ENCODE results near the gene PDE3A. TPM values are rescaled to one million over a fixed set of nuclear protein-coding genes. Genes with fewer than 3 reads are reported as not detected.

The PDE3A gene
- total and polyA plus RNA-seq, 2 donors: 1.1 to 2.2 TPM

- Histone ChIP-seq H3K9me3 (ENCODE audit: control insufficient read depth in 2 of 2, insufficient read depth in 1 of 2, low read length in 1 of 2) (no peaks in the 10 kb centered on the region), H3K27me3 (ENCODE audit: control insufficient read depth in 2 of 2, insufficient read depth in 1 of 2, low read length in 1 of 2) (no peaks in the 10 kb centered on the region), H3K4me1 (ENCODE audit: control insufficient read depth in 2 of 2, insufficient read depth in 2 of 2, low read length in 2 of 2) (no peaks in the 10 kb centered on the region), H3K27ac (ENCODE audit: low read depth in 1 of 2, low read length in 1 of 2) (no peak overlapping the region), H3K4me3 (ENCODE audit: low read length in 2 of 2) (no peak overlapping the region), H3K36me3 (ENCODE audit: control insufficient read depth in 2 of 2, insufficient read depth in 2 of 2, low read length in 1 of 2) (no peaks in the 10 kb centered on the region)
- DNase-seq (ENCODE audit: low read depth in 6 of 9, low spot score in 9 of 9): no peak
- WGBS: 74% methylated on average over 5 of the region's 5 CpGs
Observed at GRCh38 chr12:20624718-20625117, 256.4 kb downstream of the PDE3A start.

GRCh38 chr12:20625531-20625930, 257.2 kb downstream of the PDE3A start:
- H3K4me3 ChIP-seq (ENCODE audit: low read length in 2 of 2): no peak overlapping the region
- no peak for DNase-seq (ENCODE audit: low read depth in 6 of 9, low spot score in 9 of 9)
- H3K27me3 ChIP-seq (ENCODE audit: control insufficient read depth in 2 of 2, insufficient read depth in 1 of 2, low read length in 1 of 2): no peaks in the 10 kb centered on the region
- H3K36me3 ChIP-seq (ENCODE audit: control insufficient read depth in 2 of 2, insufficient read depth in 2 of 2, low read length in 1 of 2): no peaks in the 10 kb centered on the region
- no peak overlapping the region for H3K27ac ChIP-seq (ENCODE audit: low read depth in 1 of 2, low read length in 1 of 2)
- WGBS: 92% methylated on average over 2 of the region's 2 CpGs
- no peaks in the 10 kb centered on the region for H3K9me3 ChIP-seq (ENCODE audit: control insufficient read depth in 2 of 2, insufficient read depth in 1 of 2, low read length in 1 of 2)
- H3K4me1 ChIP-seq (ENCODE audit: control insufficient read depth in 2 of 2, insufficient read depth in 2 of 2, low read length in 2 of 2): no peaks in the 10 kb centered on the region

- 70% methylated on average over 1 of the region's 1 CpG for WGBS
- no peaks in the 10 kb centered on the region for H3K4me1 ChIP-seq (ENCODE audit: control insufficient read depth in 2 of 2, insufficient read depth in 2 of 2, low read length in 2 of 2)
- no peak for DNase-seq (ENCODE audit: low read depth in 6 of 9, low spot score in 9 of 9)
- no peaks in the 10 kb centered on the region for H3K36me3 ChIP-seq (ENCODE audit: control insufficient read depth in 2 of 2, insufficient read depth in 2 of 2, low read length in 1 of 2)
- no peaks in the 10 kb centered on the region for H3K27me3 ChIP-seq (ENCODE audit: control insufficient read depth in 2 of 2, insufficient read depth in 1 of 2, low read length in 1 of 2)
- H3K27ac ChIP-seq (ENCODE audit: low read depth in 1 of 2, low read length in 1 of 2): no peak overlapping the region
- H3K4me3 ChIP-seq (ENCODE audit: low read length in 2 of 2): no peak overlapping the region
- H3K9me3 ChIP-seq (ENCODE audit: control insufficient read depth in 2 of 2, insufficient read depth in 1 of 2, low read length in 1 of 2): no peaks in the 10 kb centered on the region
Observed at GRCh38 chr12:20627001-20627588, 258.8 kb downstream of the PDE3A start.

- Histone ChIP-seq H3K36me3 (ENCODE audit: control insufficient read depth in 2 of 2, insufficient read depth in 2 of 2, low read length in 1 of 2) (no peaks in the 10 kb centered on the region), H3K4me1 (ENCODE audit: control insufficient read depth in 2 of 2, insufficient read depth in 2 of 2, low read length in 2 of 2) (no peaks in the 10 kb centered on the region), H3K9me3 (ENCODE audit: control insufficient read depth in 2 of 2, insufficient read depth in 1 of 2, low read length in 1 of 2) (no peaks in the 10 kb centered on the region), H3K27ac (ENCODE audit: low read depth in 1 of 2, low read length in 1 of 2) (no peak overlapping the region), H3K27me3 (ENCODE audit: control insufficient read depth in 2 of 2, insufficient read depth in 1 of 2, low read length in 1 of 2) (no peaks in the 10 kb centered on the region), H3K4me3 (ENCODE audit: low read length in 2 of 2) (no peak overlapping the region)
- no peak for DNase-seq (ENCODE audit: low read depth in 6 of 9, low spot score in 9 of 9)
- 94% methylated on average over 9 of the region's 9 CpGs for WGBS
Observed at GRCh38 chr12:20628226-20628787, 260.0 kb downstream of the PDE3A start.

- DNase-seq (ENCODE audit: low read depth in 6 of 9, low spot score in 9 of 9): no peak
- no peak overlapping the region for H3K27ac ChIP-seq (ENCODE audit: low read depth in 1 of 2, low read length in 1 of 2)
- H3K27me3 ChIP-seq (ENCODE audit: control insufficient read depth in 2 of 2, insufficient read depth in 1 of 2, low read length in 1 of 2): no peaks in the 10 kb centered on the region
- H3K4me1 ChIP-seq (ENCODE audit: control insufficient read depth in 2 of 2, insufficient read depth in 2 of 2, low read length in 2 of 2): no peaks in the 10 kb centered on the region
- H3K4me3 ChIP-seq (ENCODE audit: low read length in 2 of 2): no peak overlapping the region
- WGBS: 87% methylated on average over 4 of the region's 4 CpGs
- H3K9me3 ChIP-seq (ENCODE audit: control insufficient read depth in 2 of 2, insufficient read depth in 1 of 2, low read length in 1 of 2): no peaks in the 10 kb centered on the region
- no peaks in the 10 kb centered on the region for H3K36me3 ChIP-seq (ENCODE audit: control insufficient read depth in 2 of 2, insufficient read depth in 2 of 2, low read length in 1 of 2)
Observed at GRCh38 chr12:20628999-20629398, 260.7 kb downstream of the PDE3A start.

- Histone ChIP-seq H3K4me3 (ENCODE audit: low read length in 2 of 2) (no peak overlapping the region), H3K27me3 (ENCODE audit: control insufficient read depth in 2 of 2, insufficient read depth in 1 of 2, low read length in 1 of 2) (no peaks in the 10 kb centered on the region), H3K4me1 (ENCODE audit: control insufficient read depth in 2 of 2, insufficient read depth in 2 of 2, low read length in 2 of 2) (no peaks in the 10 kb centered on the region), H3K9me3 (ENCODE audit: control insufficient read depth in 2 of 2, insufficient read depth in 1 of 2, low read length in 1 of 2) (no peaks in the 10 kb centered on the region), H3K36me3 (ENCODE audit: control insufficient read depth in 2 of 2, insufficient read depth in 2 of 2, low read length in 1 of 2) (no peaks in the 10 kb centered on the region), H3K27ac (ENCODE audit: low read depth in 1 of 2, low read length in 1 of 2) (no peak overlapping the region)
- 91% methylated on average over 6 of the region's 6 CpGs for WGBS
- no peak for DNase-seq (ENCODE audit: low read depth in 6 of 9, low spot score in 9 of 9)
Observed at GRCh38 chr12:20629414-20630156, 261.2 kb downstream of the PDE3A start.

GRCh38 chr12:20631711-20632110, 263.4 kb downstream of the PDE3A start:
- no peak for DNase-seq (ENCODE audit: low read depth in 6 of 9, low spot score in 9 of 9)
- no peaks in the 10 kb centered on the region for H3K27me3 ChIP-seq (ENCODE audit: control insufficient read depth in 2 of 2, insufficient read depth in 1 of 2, low read length in 1 of 2)
- no peak overlapping the region for H3K4me3 ChIP-seq (ENCODE audit: low read length in 2 of 2)
- H3K4me1 ChIP-seq (ENCODE audit: control insufficient read depth in 2 of 2, insufficient read depth in 2 of 2, low read length in 2 of 2): no peaks in the 10 kb centered on the region
- H3K9me3 ChIP-seq (ENCODE audit: control insufficient read depth in 2 of 2, insufficient read depth in 1 of 2, low read length in 1 of 2): no peaks in the 10 kb centered on the region
- 82% methylated on average over 1 of the region's 1 CpG for WGBS
- no peak overlapping the region for H3K27ac ChIP-seq (ENCODE audit: low read depth in 1 of 2, low read length in 1 of 2)
- H3K36me3 ChIP-seq (ENCODE audit: control insufficient read depth in 2 of 2, insufficient read depth in 2 of 2, low read length in 1 of 2): no peaks in the 10 kb centered on the region

GRCh38 chr12:20641106-20641505, 272.8 kb downstream of the PDE3A start:
- Histone ChIP-seq H3K27ac (ENCODE audit: low read depth in 1 of 2, low read length in 1 of 2) (no peak overlapping the region), H3K4me1 (ENCODE audit: control insufficient read depth in 2 of 2, insufficient read depth in 2 of 2, low read length in 2 of 2) (no peaks in the 10 kb centered on the region), H3K36me3 (ENCODE audit: control insufficient read depth in 2 of 2, insufficient read depth in 2 of 2, low read length in 1 of 2) (no peaks in the 10 kb centered on the region), H3K9me3 (ENCODE audit: control insufficient read depth in 2 of 2, insufficient read depth in 1 of 2, low read length in 1 of 2) (no peaks in the 10 kb centered on the region), H3K4me3 (ENCODE audit: low read length in 2 of 2) (no peak overlapping the region), H3K27me3 (ENCODE audit: control insufficient read depth in 2 of 2, insufficient read depth in 1 of 2, low read length in 1 of 2) (no peaks in the 10 kb centered on the region)
- 94% methylated on average over 3 of the region's 3 CpGs for WGBS
- DNase-seq (ENCODE audit: low read depth in 6 of 9, low spot score in 9 of 9): no peak

- 96% methylated on average over 2 of the region's 2 CpGs for WGBS
- Histone ChIP-seq H3K4me1 (ENCODE audit: control insufficient read depth in 2 of 2, insufficient read depth in 2 of 2, low read length in 2 of 2) (no peaks in the 10 kb centered on the region), H3K27me3 (ENCODE audit: control insufficient read depth in 2 of 2, insufficient read depth in 1 of 2, low read length in 1 of 2) (no peaks in the 10 kb centered on the region), H3K9me3 (ENCODE audit: control insufficient read depth in 2 of 2, insufficient read depth in 1 of 2, low read length in 1 of 2) (no peaks in the 10 kb centered on the region), H3K4me3 (ENCODE audit: low read length in 2 of 2) (no peak overlapping the region), H3K36me3 (ENCODE audit: control insufficient read depth in 2 of 2, insufficient read depth in 2 of 2, low read length in 1 of 2) (no peaks in the 10 kb centered on the region), H3K27ac (ENCODE audit: low read depth in 1 of 2, low read length in 1 of 2) (no peak overlapping the region)
- DNase-seq (ENCODE audit: low read depth in 6 of 9, low spot score in 9 of 9): no peak
Observed at GRCh38 chr12:20643822-20644221, 275.5 kb downstream of the PDE3A start.

Data from thymus (tissue), 11 donors.